HG03442 (cell line): ENCODE results near the gene DDX39B.
A peak's percentile ranks its signal among the peaks of the same experiment; 100 is the strongest.
"Not testable (repeated sequence)": the region's sequence is repeated elsewhere in the genome, so short reads cannot be mapped to it uniquely, and the experiment has no call there.

Experiments used
- ATAC-seq: cut with Tn5 transposase; IDR thresholded peaks from one replicate; pipeline ENCODE4 v1.9.1; 2021; ENCODE audit warnings: mild to moderate bottlenecking, moderate library complexity; ENCODE audit not compliant: unreplicated experiment

Gene DDX39B

GRCh38 chr6:31529329-31530150 is 12.3 kb downstream of the DDX39B start:
- no peak for ATAC-seq

- ATAC-seq, result no peak
These were observed 12.9 kb downstream of the DDX39B start, which contains the start of gene MCCD1 for GRCh38 chr6:31528821-31529328. Gene MCCD1 (plus strand): TSS chr6:31528962. CDS start chr6:31529015, 53 bp downstream.

GRCh38 chr6:31528307-31528777 is 13.5 kb downstream of the DDX39B start:
- ATAC-seq, result no peak

- ATAC-seq, result no peak
These were observed 15.7 kb downstream of the DDX39B start for GRCh38 chr6:31525932-31526591.

GRCh38 chr6:31525553-31525931 is 16.3 kb downstream of the DDX39B start:
- ATAC-seq, result no peak

GRCh38 chr6:31521835-31522234 is 20.0 kb downstream of the DDX39B start:
- ATAC-seq, result no peak

- ATAC-seq, result no peak
These were observed 28.2 kb downstream of the DDX39B start for GRCh38 chr6:31513456-31514165.

GRCh38 chr6:31510007-31510406 is 31.8 kb downstream of the DDX39B start:
- no peak for ATAC-seq

GRCh38 chr6:31509036-31509435 is 32.8 kb downstream of the DDX39B start:
- ATAC-seq, result not testable (repeated sequence)

- ATAC-seq, result no peak
These were observed 39.2 kb downstream of the DDX39B start for GRCh38 chr6:31502586-31502985.

- ATAC-seq, result not testable (repeated sequence)
These were observed 42.2 kb downstream of the DDX39B start for GRCh38 chr6:31499648-31500047.

- no peak for ATAC-seq
These were observed 43.1 kb downstream of the DDX39B start for GRCh38 chr6:31498748-31499147.

- ATAC-seq, result peak; percentile 48
These were observed 44.0 kb downstream of the DDX39B start, which contains the start of gene MICB for GRCh38 chr6:31497531-31498476. Gene MICB (plus strand): TSS chr6:31498145. CDS start chr6:31498194, 49 bp downstream.

GRCh38 chr6:31496826-31497225 is 45.0 kb downstream of the DDX39B start:
- not testable (repeated sequence) for ATAC-seq

- no peak for ATAC-seq
These were observed 46.2 kb downstream of the DDX39B start for GRCh38 chr6:31495580-31495979.

GRCh38 chr6:31493875-31494694 is 47.7 kb downstream of the DDX39B start:
- no peak for ATAC-seq

- not testable (repeated sequence) for ATAC-seq
These were observed 48.3 kb downstream of the DDX39B start for GRCh38 chr6:31493550-31493874.

- ATAC-seq, result no peak
These were observed 51.5 kb downstream of the DDX39B start for GRCh38 chr6:31490115-31490873.

GRCh38 chr6:31489086-31489485 is 52.7 kb downstream of the DDX39B start:
- no peak for ATAC-seq
